ENCODE data around the gene PDAP1. TPM values are rescaled to one million over a fixed set of nuclear protein-coding genes. Genes with fewer than 3 reads are reported as not detected.

Gene PDAP1
- total RNA-seq, 6 experiments from 2014 or later: 36.3 to 52.9 (median 39.6) TPM

GRCh38 chr7:99407872-99408378 lies 472 bp downstream of the PDAP1 start:
- WGBS (ENCODE audit: insufficient coverage, low coverage, low lambda C conversion rate, missing lambda C conversion rate): 0% methylated on average over 7 of the region's 28 CpGs
- DNase-seq: peak in 1 of 3 donors; percentile 44
- Histone ChIP-seq H3K4me3 (peak overlapping the region; percentile 98 to 100 (median 100)), H3K27ac (peak overlapping the region; percentile 97 to 99 (median 99)), H3K4me1 (peaks cover 0 to 19% (median 11%) of the 10 kb centered on the region in 4 donors), H3K9me3 (no peaks in the 10 kb centered on the region), H3K36me3 (peaks cover 0 to 27% (median 7%) of the 10 kb centered on the region in 4 donors), H3K27me3 (no peaks in the 10 kb centered on the region)
- ATAC-seq: peak; percentile 18 to 41 (median 28)
- intact Hi-C loops (cut with DNase I): no loop called here
- no peak for TF ChIP-seq POLR2A (IDR thresholded peaks at IDR 0.05)

DNA sequence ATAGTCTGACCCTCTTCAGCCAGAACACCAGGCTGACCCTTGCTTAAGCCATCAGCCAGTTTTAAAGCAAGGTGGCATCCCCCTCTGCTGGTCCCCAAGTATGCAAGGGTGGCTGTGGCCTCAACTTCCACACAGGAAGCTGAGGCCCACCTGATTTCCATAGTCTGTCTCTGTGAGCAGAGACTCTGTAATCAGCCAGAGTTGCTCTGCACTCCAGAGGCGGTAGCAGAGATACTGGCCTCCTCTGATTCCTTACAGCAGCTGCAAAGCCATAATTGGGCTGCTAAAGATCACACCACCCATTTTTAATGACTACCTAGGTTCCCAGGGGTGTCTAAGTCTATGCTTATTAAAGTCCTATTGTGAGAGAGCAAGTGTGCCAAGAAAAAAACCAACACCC lies 1.8 kb downstream of the PDAP1 start:
- no peaks in the 10 kb centered on the region for H3K9me3 ChIP-seq
- intact Hi-C loops (cut with DNase I): no loop called here
- no peak for ATAC-seq
- DNase-seq: no peak
- H3K4me1 ChIP-seq: peaks cover 0 to 19% (median 11%) of the 10 kb centered on the region in 4 donors
- H3K27me3 ChIP-seq: no peaks in the 10 kb centered on the region
- H3K27ac ChIP-seq: no peak overlapping the region
- peaks cover 0 to 28% (median 3%) of the 10 kb centered on the region in 4 donors for H3K36me3 ChIP-seq
- no peak for TF ChIP-seq POLR2A (IDR thresholded peaks at IDR 0.05)
- TF ChIP-seq, protein P1, sequence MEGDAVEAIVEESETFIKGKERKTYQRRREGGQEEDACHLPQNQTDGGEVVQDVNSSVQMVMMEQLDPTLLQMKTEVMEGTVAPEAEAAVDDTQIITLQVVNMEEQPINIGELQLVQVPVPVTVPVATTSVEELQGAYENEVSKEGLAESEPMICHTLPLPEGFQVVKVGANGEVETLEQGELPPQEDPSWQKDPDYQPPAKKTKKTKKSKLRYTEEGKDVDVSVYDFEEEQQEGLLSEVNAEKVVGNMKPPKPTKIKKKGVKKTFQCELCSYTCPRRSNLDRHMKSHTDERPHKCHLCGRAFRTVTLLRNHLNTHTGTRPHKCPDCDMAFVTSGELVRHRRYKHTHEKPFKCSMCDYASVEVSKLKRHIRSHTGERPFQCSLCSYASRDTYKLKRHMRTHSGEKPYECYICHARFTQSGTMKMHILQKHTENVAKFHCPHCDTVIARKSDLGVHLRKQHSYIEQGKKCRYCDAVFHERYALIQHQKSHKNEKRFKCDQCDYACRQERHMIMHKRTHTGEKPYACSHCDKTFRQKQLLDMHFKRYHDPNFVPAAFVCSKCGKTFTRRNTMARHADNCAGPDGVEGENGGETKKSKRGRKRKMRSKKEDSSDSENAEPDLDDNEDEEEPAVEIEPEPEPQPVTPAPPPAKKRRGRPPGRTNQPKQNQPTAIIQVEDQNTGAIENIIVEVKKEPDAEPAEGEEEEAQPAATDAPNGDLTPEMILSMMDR (IDR thresholded peaks at IDR 0.05): no peak
- no CpG with 5 or more reads among the region's 1 CpG for WGBS (ENCODE audit: insufficient coverage, low coverage, low lambda C conversion rate, missing lambda C conversion rate)
- no peak overlapping the region for H3K4me3 ChIP-seq

DNA sequence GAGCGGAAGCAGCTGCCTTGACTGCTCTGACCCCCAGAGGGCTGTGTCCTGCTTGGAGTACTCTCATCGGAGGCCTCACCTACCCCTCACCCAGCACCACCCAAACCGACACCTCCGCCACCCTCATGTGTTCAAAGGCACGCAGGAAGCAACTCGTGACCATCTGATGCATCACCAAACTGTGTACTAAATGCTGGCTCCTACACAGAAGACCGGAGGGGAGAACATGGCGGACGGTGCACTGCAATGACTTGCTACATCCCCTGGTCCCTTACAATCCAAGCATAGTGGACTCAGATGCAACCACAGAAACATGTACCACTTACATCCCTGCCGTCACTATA lies 3.4 kb downstream of the PDAP1 start:
- no peaks in the 10 kb centered on the region for H3K9me3 ChIP-seq
- H3K27me3 ChIP-seq: no peaks in the 10 kb centered on the region
- ATAC-seq (no peak), DNase-seq (no peak)
- no peak overlapping the region for H3K4me3 ChIP-seq
- peaks cover 0 to 31% (median 5%) of the 10 kb centered on the region in 4 donors for H3K36me3 ChIP-seq
- 88% methylated on average over 6 of the region's 10 CpGs for WGBS (ENCODE audit: insufficient coverage, low coverage, low lambda C conversion rate, missing lambda C conversion rate)
- no peak overlapping the region for H3K27ac ChIP-seq
- intact Hi-C loops (cut with DNase I): no loop called here
- peaks cover 0 to 19% (median 8%) of the 10 kb centered on the region in 4 donors for H3K4me1 ChIP-seq
- TF ChIP-seq, protein P1 (IDR thresholded peaks at IDR 0.05): no peak
- no peak for TF ChIP-seq POLR2A (IDR thresholded peaks at IDR 0.05)

DNA sequence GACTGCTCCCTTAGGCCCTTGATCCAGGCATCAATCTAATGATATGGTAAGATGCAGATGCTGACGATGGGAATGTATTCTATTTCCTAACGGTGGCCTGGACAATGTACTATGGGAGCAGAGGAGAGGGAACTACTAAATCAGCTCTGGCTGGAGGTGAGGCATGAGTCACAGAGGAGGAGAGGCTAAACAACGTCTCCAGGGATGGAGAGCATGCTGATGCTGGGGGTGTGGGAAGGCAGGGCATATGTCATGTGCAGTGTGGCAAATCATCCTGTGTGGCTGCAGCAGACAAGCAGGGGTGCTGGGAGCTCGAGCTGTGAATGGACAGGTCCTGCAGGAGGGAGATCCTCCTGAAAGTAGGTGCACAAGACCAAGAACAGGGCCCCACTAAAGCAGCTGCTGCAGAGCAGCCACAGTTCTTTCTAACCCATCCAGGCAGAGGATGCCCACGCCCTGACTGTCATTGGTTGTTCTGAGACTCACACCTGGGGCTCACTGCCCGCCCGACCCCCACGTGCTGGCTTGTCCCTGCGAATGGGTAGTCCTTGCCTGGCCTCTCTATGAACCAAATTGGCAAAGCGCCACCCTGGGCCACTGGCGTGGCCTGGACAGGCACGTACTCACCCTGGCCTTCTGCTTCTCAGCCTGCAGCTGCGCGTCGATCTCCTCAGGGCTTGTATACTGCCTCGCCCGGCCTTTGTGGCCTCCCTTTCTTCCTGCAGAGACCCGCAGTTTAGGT lies 4.0 kb downstream of the PDAP1 start:
- Histone ChIP-seq H3K4me1 (peaks cover 0 to 19% (median 7%) of the 10 kb centered on the region in 4 donors), H3K9me3 (no peaks in the 10 kb centered on the region), H3K36me3 (peaks cover 0 to 36% (median 8%) of the 10 kb centered on the region in 4 donors), H3K27ac (no peak overlapping the region), H3K4me3 (no peak overlapping the region), H3K27me3 (no peaks in the 10 kb centered on the region)
- 79% methylated on average over 9 of the region's 18 CpGs for WGBS (ENCODE audit: insufficient coverage, low coverage, low lambda C conversion rate, missing lambda C conversion rate)
- TF ChIP-seq, protein P1 (IDR thresholded peaks at IDR 0.05): no peak
- no peak for TF ChIP-seq POLR2A (IDR thresholded peaks at IDR 0.05)
- DNase-seq (no peak), ATAC-seq (no peak)
- intact Hi-C loops (cut with DNase I): no loop called here

DNA sequence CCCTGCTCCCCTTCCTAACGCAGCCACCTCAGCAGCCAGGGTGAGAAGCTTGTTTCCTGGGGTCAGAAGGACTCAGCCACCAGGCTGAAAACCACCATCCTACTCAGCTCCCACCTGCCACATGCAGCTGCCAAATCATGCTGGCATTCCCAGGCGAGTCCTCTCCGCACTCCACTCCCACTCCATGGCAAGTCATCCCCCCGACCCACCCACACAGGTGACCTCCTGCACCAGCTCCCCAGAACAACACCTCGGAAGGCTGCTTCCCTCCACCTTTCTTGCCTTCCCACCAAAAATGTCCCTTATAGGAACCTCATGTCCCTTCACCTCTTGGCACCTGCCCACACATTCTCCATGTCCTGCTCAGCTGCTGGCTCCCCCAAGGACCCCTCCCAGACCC lies 4.6 kb downstream of the PDAP1 start:
- Histone ChIP-seq H3K27me3 (no peaks in the 10 kb centered on the region), H3K4me3 (no peak overlapping the region), H3K9me3 (no peaks in the 10 kb centered on the region), H3K27ac (no peak overlapping the region), H3K36me3 (peaks cover 0 to 41% (median 9%) of the 10 kb centered on the region in 4 donors), H3K4me1 (peaks cover 0 to 19% (median 7%) of the 10 kb centered on the region in 4 donors)
- intact Hi-C loops (cut with DNase I): no loop called here
- DNase-seq: no peak
- whole genome bisulfite sequencing (ENCODE audit: insufficient coverage, low coverage, low lambda C conversion rate, missing lambda C conversion rate): 92% methylated on average over 4 of the region's 5 CpGs
- ATAC-seq: no peak
- TF ChIP-seq, protein P1 (IDR thresholded peaks at IDR 0.05): no peak
- no peak for TF ChIP-seq POLR2A (IDR thresholded peaks at IDR 0.05)

Measured in right lobe of liver (tissue), 6 donors.